ENCODE data around the gene TM7SF2. TPM values are rescaled to one million over a fixed set of nuclear protein-coding genes. Genes with fewer than 3 reads are reported as not detected.
A peak's percentile ranks its signal among the peaks of the same experiment; 100 is the strongest.

TM7SF2 gene
- total RNA-seq, 1 experiment from 2014 or later: 44.2 TPM

GRCh38 chr11:65115361-65116082, 3.9 kb downstream of the TM7SF2 start:
- Histone ChIP-seq H3K36me3 (ENCODE audit: low read depth, low read length) (peaks cover 11% of the 10 kb centered on the region), H4K20me1 (ENCODE audit: low read length) (0 out of 2 replicates have a peak, but pooled peaks cover 3% of the 10 kb centered on the region), H3K9me2 (replicated peaks; ENCODE audit: low read length) (no peaks in the 10 kb centered on the region), H3K4me1 (ENCODE audit: insufficient read depth, low read length) (peaks cover 24% of the 10 kb centered on the region), H3K27ac (ENCODE audit: low read length) (no peak overlapping the region), H3K9ac (ENCODE audit: low read length) (no peak overlapping the region; the same call in 1 of the 2 replicates), H3K4me2 (ENCODE audit: low read length) (peak overlapping the region; percentile 86), H2AFZ (ENCODE audit: low read length) (no peak overlapping the region), H3K27me3 (ENCODE audit: low read length) (no peaks in the 10 kb centered on the region), H3K9me3 (ENCODE audit: low read length) (no peaks in the 10 kb centered on the region), H3K79me2 (ENCODE audit: low read length) (peaks cover 33% of the 10 kb centered on the region), H3K4me3 (ENCODE audit: low read length) (peak overlapping the region; percentile 77), H3F3A (ENCODE audit: low read length, unreplicated experiment) (peaks cover 20% of the 10 kb centered on the region)
- no peak for TF ChIP-seq EZH2 (IDR thresholded peaks at IDR 0.05; ENCODE audit: low read length, unreplicated experiment)
- TF ChIP-seq CTCF (conservative IDR thresholded peaks at IDR 0.05; ENCODE audit: low read depth, low read length): no peak
- TF ChIP-seq EZH2phosphoT487 (IDR thresholded peaks at IDR 0.05; ENCODE audit: borderline replicate concordance, low read length): no peak
- ChIA-PET CTCF (no interaction called here), POLR2A (ENCODE audit: unreplicated experiment) (no interaction called here)
- intact Hi-C loops (cut with micrococcal nuclease): loop anchor here (2.0 kb wide), 3 partner anchors 19 to 139 kb away; partner anchors contain the start of genes CAPN1 and VPS51
- no peak for DNase-seq
- ATAC-seq: no peak
- BruUV-seq (replicated peaks): TSS peak; percentile 2

- H2AFZ ChIP-seq (ENCODE audit: low read length): peak overlapping the region; percentile 39
- H3K9ac ChIP-seq (ENCODE audit: low read length): peak overlapping the region; percentile 94
- no peaks in the 10 kb centered on the region for H3K27me3 ChIP-seq (ENCODE audit: low read length)
- peaks cover 30% of the 10 kb centered on the region for H3K4me1 ChIP-seq (ENCODE audit: insufficient read depth, low read length)
- H3K27ac ChIP-seq (ENCODE audit: low read length): peak overlapping the region; percentile 74
- ATAC-seq (peak; percentile 4), DNase-seq (peak; percentile 57)
- CTCF ChIA-PET: no interaction called here
- peak overlapping the region; percentile 86 for H3K4me2 ChIP-seq (ENCODE audit: low read length)
- peaks cover 20% of the 10 kb centered on the region for H3K36me3 ChIP-seq (ENCODE audit: low read depth, low read length)
- intact Hi-C loops (cut with micrococcal nuclease): loop anchor here (1.0 to 2.0 kb wide), 4 partner anchors 20 to 138 kb away; partner anchors contain the start of genes CAPN1 and VPS51
- peaks cover 20% of the 10 kb centered on the region for H3F3A ChIP-seq (ENCODE audit: low read length, unreplicated experiment)
- no peak for TF ChIP-seq EZH2 (IDR thresholded peaks at IDR 0.05; ENCODE audit: low read length, unreplicated experiment)
- TF ChIP-seq CTCF (conservative IDR thresholded peaks at IDR 0.05; ENCODE audit: low read depth, low read length): no peak
- no peak for TF ChIP-seq EZH2phosphoT487 (IDR thresholded peaks at IDR 0.05; ENCODE audit: borderline replicate concordance, low read length)
- peak overlapping the region; percentile 77 for H3K4me3 ChIP-seq (ENCODE audit: low read length)
- POLR2A ChIA-PET (ENCODE audit: unreplicated experiment): interaction anchor here (0.5 to 0.6 kb wide), 2 partner anchors 18 to 603 kb away, joined by 3 read pairs; no protein-coding TSS in a partner anchor
- no TSS peak for BruUV-seq (replicated peaks)
- no peaks in the 10 kb centered on the region for H3K9me3 ChIP-seq (ENCODE audit: low read length)
- H3K9me2 ChIP-seq (replicated peaks; ENCODE audit: low read length): no peaks in the 10 kb centered on the region
- H3K79me2 ChIP-seq (ENCODE audit: low read length): peaks cover 43% of the 10 kb centered on the region
- 0 out of 2 replicates have a peak, but pooled peaks cover 3% of the 10 kb centered on the region for H4K20me1 ChIP-seq (ENCODE audit: low read length)
Observed at GRCh38 chr11:65116370-65117205, 4.9 kb downstream of the TM7SF2 start.
